AG04449 (cell line): Measurements from ENCODE around the gene NRG3.

Experiments used
- CTCF ChIA-PET: fragments of 350-600 bp; formaldehyde crosslinking; extraction: SDS; loops from one replicate; lab custom pipeline; 2021; ENCODE audit warnings: antibody characterized with exemption; lab: Yijun Ruan, JAX
- POLR2A ChIA-PET: fragments of 400-600, 350-600 bp; formaldehyde crosslinking; extraction: SDS; loops from one replicate; lab custom pipeline; 2020; ENCODE audit warnings: antibody characterized with exemption, inconsistent platforms; lab: Yijun Ruan, JAX
- DNase-seq: peaks from one replicate; pipeline ENCODE4 v3.0.0-alpha.2; 2010; ENCODE audit warnings: low read depth, low spot score
- H3K4me3 ChIP-seq: 2 replicates; pipeline ENCODE4 v1.5.1; 2011; ENCODE audit warnings: low read depth, mild to moderate bottlenecking, control low read depth, low read length
- TF ChIP-seq, protein P1 (sequence below): IDR thresholded peaks from one replicate; pipeline ENCODE4 v1.5.1; 2011; ENCODE audit warnings: mild to moderate bottlenecking, moderate library complexity, low read length, control low read depth, inconsistent platforms; ENCODE audit not compliant: insufficient read depth; ENCODE audit errors: missing control alignments

NRG3 gene

GRCh38 chr10:82144153-82144552 lies 269.2 kb downstream of the NRG3 start:
- TF ChIP-seq, protein P1, sequence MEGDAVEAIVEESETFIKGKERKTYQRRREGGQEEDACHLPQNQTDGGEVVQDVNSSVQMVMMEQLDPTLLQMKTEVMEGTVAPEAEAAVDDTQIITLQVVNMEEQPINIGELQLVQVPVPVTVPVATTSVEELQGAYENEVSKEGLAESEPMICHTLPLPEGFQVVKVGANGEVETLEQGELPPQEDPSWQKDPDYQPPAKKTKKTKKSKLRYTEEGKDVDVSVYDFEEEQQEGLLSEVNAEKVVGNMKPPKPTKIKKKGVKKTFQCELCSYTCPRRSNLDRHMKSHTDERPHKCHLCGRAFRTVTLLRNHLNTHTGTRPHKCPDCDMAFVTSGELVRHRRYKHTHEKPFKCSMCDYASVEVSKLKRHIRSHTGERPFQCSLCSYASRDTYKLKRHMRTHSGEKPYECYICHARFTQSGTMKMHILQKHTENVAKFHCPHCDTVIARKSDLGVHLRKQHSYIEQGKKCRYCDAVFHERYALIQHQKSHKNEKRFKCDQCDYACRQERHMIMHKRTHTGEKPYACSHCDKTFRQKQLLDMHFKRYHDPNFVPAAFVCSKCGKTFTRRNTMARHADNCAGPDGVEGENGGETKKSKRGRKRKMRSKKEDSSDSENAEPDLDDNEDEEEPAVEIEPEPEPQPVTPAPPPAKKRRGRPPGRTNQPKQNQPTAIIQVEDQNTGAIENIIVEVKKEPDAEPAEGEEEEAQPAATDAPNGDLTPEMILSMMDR, result no peak
- CTCF ChIA-PET, result no interaction called here
- no peak overlapping the region for H3K4me3 ChIP-seq
- POLR2A ChIA-PET, result no interaction called here
- DNase-seq, result no peak

DNA sequence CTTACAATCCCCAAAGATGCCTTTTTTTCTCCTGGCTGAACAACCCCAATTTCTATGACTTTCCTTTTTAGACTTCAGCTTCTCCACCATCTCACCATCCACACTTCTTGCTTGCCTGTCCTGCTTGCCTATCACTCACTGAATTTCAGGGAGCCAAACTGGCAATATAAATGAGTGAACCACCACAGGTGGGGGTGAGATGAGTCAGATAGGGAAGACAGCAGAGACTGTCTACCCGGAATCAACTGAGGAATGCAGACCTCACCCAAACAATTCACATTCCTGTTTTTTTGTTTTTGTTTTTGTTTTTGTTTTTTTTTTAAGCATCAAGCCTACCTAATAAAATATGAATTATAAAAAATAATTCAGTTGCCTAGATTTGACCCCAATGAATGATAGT lies 273.8 kb downstream of the NRG3 start:
- no peak for DNase-seq
- TF ChIP-seq, protein P1, result no peak
- ChIA-PET POLR2A (no interaction called here), CTCF (no interaction called here)
- H3K4me3 ChIP-seq, result no peak overlapping the region

- ChIA-PET POLR2A (no interaction called here), CTCF (no interaction called here)
- no peak for DNase-seq
- TF ChIP-seq, protein P1, result no peak
- no peak overlapping the region for H3K4me3 ChIP-seq
Observed at GRCh38 chr10:82149674-82150073, 274.7 kb downstream of the NRG3 start.

GRCh38 chr10:82150123-82150900 lies 275.3 kb downstream of the NRG3 start:
- TF ChIP-seq, protein P1, result no peak
- POLR2A ChIA-PET, result no interaction called here
- no peak for DNase-seq
- no peak overlapping the region for H3K4me3 ChIP-seq
- CTCF ChIA-PET, result no interaction called here

DNA sequence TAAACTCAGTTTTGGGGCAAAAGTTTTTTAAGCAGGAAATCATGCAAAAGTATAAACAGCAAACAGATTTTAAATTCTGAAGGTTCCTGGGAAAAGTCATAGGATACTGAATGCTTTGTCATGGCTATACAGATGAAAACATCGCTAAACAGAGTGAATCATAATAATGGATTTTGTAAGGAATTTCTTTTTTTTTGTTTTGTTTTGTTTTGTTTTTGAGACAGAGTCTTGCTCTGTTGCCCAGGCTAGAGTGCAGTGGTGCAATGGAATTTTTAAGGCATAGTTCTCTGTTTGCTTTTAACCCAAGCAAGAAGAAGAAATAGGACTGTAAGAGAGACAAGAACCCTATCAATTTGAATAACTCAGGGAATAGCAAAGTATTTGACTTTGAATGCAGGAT lies 285.3 kb downstream of the NRG3 start:
- ChIA-PET CTCF (no interaction called here), POLR2A (no interaction called here)
- TF ChIP-seq, protein P1, result no peak
- no peak overlapping the region for H3K4me3 ChIP-seq
- DNase-seq, result no peak

DNA sequence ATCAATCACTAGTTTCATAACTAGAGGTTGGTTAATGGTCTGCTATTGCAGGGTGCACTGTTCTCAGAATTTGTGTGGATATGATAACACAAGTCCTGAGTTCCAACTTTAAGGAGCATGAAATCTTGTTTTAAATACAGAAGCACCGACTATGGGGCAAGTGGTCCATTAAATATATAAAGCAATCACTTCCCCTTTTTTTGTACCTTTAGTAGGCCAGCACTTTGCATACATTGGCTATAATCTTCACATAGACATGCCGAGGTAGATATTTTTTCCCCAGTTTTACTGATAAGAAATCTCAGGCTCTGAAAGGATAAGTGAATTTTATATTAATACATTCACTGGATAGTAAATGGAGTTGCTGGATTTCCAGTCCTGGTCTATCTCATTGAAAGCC lies 286.3 kb downstream of the NRG3 start:
- DNase-seq, result no peak
- CTCF ChIA-PET, result no interaction called here
- TF ChIP-seq, protein P1, result no peak
- POLR2A ChIA-PET, result no interaction called here
- no peak overlapping the region for H3K4me3 ChIP-seq
